Duodenal mucosa (tissue), 2 donors: Measurements from ENCODE around the gene LRMDA.

Experiments
- H3K27ac ChIP-seq: one replicate; pipeline ENCODE4 v1.7.0; 2013; ENCODE audit warnings: low read depth, low read length
- H3K27me3 ChIP-seq, 2 donors: one replicate each; pipeline ENCODE4 v1.7.0; 2013; ENCODE audit warnings: low read length in 2 of 2, control low read depth in 1 of 2; ENCODE audit not compliant: insufficient read depth in 2 of 2, control insufficient read depth in 1 of 2
- H3K36me3 ChIP-seq, 2 donors: one replicate each; pipeline ENCODE4 v1.7.0; 2013; ENCODE audit warnings: low read length in 2 of 2, control low read depth in 1 of 2; ENCODE audit not compliant: insufficient read depth in 2 of 2, control insufficient read depth in 1 of 2
- H3K4me1 ChIP-seq, 2 donors: one replicate each; pipeline ENCODE4 v1.7.0; 2013; ENCODE audit warnings: low read length in 2 of 2, control low read depth in 1 of 2; ENCODE audit not compliant: insufficient read depth in 2 of 2, control insufficient read depth in 1 of 2
- H3K4me3 ChIP-seq, 2 donors: one replicate each; pipeline ENCODE4 v1.7.0; 2013; ENCODE audit warnings: low read length in 2 of 2, low read depth in 1 of 2
- H3K9ac ChIP-seq, 2 donors: one replicate each; pipeline ENCODE4 v1.7.0; 2013; ENCODE audit warnings: low read length in 2 of 2, low read depth in 1 of 2
- H3K9me3 ChIP-seq, 2 donors: one replicate each; pipeline ENCODE4 v1.7.0; 2013; ENCODE audit warnings: low read length in 2 of 2, control low read depth in 1 of 2; ENCODE audit not compliant: control insufficient read depth in 1 of 2

The LRMDA gene

GRCh38 chr10:76268954-76269353, 837.5 kb downstream of the LRMDA start:
- Histone ChIP-seq H3K9me3 (no peaks in the 10 kb centered on the region), H3K36me3 (no peaks in the 10 kb centered on the region), H3K4me1 (no peaks in the 10 kb centered on the region), H3K27me3 (no peaks in the 10 kb centered on the region), H3K9ac (no peak overlapping the region), H3K27ac (no peak overlapping the region), H3K4me3 (no peak overlapping the region)

- no peaks in the 10 kb centered on the region for H3K27me3 ChIP-seq
- no peaks in the 10 kb centered on the region for H3K36me3 ChIP-seq
- H3K27ac ChIP-seq = no peak overlapping the region
- no peak overlapping the region for H3K4me3 ChIP-seq
- no peak overlapping the region for H3K9ac ChIP-seq
- H3K9me3 ChIP-seq = peaks cover 3 to 5% of the 10 kb centered on the region in 2 donors
- H3K4me1 ChIP-seq = no peaks in the 10 kb centered on the region
Measured at GRCh38 chr10:76270464-76270863, 839.0 kb downstream of the LRMDA start.

DNA sequence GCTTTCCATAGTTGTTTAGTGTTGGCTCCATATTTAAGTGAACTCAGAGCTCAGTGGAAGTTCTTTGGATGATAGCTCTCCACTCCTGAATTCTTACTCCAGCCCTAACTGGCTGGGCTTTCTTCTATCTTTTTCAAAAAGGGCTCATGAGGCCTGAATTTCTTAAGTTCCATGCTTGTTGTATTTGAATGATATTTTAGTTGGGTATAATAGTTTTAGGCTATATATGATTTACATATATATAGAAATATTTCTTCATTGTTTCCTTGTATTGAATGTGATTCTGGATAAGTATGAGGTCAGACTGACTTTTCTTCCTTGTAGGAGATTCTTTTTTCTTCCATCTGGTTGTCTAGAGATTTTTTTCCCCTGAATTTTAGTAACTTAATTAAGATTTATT, 843.5 kb downstream of the LRMDA start:
- H3K9me3 ChIP-seq = peaks cover 3 to 12% of the 10 kb centered on the region in 2 donors
- peaks cover 3 to 13% of the 10 kb centered on the region in 2 donors for H3K4me1 ChIP-seq
- no peak overlapping the region for H3K9ac ChIP-seq
- H3K27me3 ChIP-seq = no peaks in the 10 kb centered on the region
- H3K27ac ChIP-seq = no peak overlapping the region
- H3K36me3 ChIP-seq = no peaks in the 10 kb centered on the region
- H3K4me3 ChIP-seq = no peak overlapping the region

DNA sequence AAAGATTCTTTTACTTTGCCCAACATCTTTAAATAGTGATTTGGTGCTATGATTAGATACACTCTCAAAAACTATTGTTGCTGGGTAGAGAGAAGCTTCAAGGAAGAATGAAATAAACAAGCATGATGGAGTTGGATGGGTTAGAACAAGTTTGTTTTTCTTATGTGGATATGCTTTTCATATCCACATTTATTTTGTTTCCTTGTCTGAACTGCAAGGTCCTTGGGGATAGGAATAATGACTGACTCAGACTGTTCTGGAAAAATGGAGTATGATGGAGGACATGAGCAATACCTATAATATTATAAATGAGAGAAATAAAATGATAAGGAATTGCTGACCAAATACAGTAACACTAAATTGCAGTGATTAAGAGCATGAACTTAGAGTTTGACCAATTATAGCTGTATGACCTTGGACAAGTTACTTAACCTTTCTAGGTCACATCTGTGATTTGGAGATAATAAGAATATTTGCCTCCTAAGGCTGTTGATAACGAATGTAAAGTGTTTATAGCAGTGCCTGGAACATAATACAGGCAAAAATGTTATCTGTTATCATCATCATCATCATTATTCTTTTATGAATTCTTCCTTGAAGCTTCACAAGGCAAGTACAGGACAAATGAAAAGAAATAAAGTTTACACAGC, 847.5 kb downstream of the LRMDA start:
- peaks cover 3 to 12% of the 10 kb centered on the region in 2 donors for H3K9me3 ChIP-seq
- H3K4me1 ChIP-seq = peaks cover 20 to 39% of the 10 kb centered on the region in 2 donors
- H3K27ac ChIP-seq = no peak overlapping the region
- H3K27me3 ChIP-seq = no peaks in the 10 kb centered on the region
- H3K4me3 ChIP-seq = no peak overlapping the region
- H3K36me3 ChIP-seq = no peaks in the 10 kb centered on the region
- H3K9ac ChIP-seq = no peak overlapping the region

DNA sequence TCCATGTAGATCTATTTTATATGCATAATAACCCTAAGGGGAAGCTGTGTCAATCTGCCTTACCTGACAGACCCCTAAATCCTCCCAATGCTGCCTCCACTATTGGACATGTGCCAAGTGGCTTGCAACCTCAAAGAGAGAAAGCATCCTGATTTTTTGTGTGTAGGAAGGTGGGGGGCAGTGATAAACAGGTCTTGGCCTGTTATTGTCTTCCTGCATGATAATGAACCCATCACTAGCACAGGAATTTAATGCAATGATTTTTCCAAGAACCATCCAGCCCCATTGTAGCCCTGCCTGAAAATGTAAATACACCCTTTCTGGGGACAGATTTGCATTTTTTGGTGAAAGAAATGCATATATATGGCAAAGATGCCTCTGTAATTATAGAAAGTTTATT, 850.2 kb downstream of the LRMDA start:
- H3K27ac ChIP-seq = no peak overlapping the region

DNA sequence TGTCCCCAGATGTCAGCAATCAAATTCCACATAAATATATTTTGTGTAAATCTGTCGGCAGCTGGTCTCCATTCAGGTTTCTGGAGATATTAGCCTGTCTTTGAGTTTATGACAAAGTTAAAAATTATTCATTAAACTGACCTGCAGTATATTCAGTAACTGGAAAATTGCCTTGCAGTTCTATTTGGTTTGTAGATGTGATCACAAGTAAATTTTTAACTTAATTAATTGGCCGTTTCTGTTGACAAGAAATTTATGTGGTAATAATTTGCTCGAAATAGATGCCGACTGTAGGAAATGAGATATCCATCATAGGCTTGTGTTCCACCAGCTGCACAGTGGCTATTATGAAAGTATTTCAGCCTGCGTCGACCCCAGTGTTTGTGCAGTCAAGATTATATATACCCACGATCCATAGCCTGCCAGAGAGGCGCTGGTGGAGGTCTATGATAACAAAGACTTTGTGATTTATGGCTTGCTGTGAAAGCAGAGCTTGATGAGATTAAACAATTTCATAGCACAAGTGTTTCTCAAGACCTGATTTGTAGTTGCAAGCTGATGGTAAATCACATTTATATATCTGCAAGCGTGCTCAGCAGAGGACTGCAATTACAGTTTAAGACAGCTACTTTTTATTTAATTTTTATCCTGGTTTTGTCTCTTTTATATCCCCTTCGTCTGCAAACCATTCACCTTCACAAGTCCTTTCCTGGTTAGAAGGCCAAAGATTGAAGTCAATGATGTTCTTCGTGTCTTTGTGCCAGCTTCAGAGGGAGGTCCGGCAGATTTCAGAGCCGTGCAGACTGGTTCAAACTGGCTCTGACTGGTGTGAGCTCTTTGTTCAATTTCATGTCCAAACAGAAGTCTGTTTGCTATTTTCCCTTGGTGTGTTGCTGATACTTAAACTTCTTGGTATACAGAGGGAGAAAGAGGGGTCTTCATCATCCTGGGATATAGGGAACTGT, 850.9 kb downstream of the LRMDA start:
- peak overlapping the region in 1 of 2 donors; percentile 2 for H3K4me3 ChIP-seq
- no peaks in the 10 kb centered on the region for H3K27me3 ChIP-seq
- no peaks in the 10 kb centered on the region for H3K36me3 ChIP-seq
- no peaks in the 10 kb centered on the region for H3K9me3 ChIP-seq
- H3K4me1 ChIP-seq = peaks cover 20 to 41% of the 10 kb centered on the region in 2 donors
- H3K9ac ChIP-seq = no peak overlapping the region
- no peak overlapping the region for H3K27ac ChIP-seq

More for the DNA sequence above, 850.2 kb downstream of the LRMDA start:
- no peaks in the 10 kb centered on the region for H3K27me3 ChIP-seq
- no peak overlapping the region for H3K9ac ChIP-seq
- H3K4me1 ChIP-seq = peaks cover 20 to 41% of the 10 kb centered on the region in 2 donors
- no peak overlapping the region for H3K4me3 ChIP-seq
- no peaks in the 10 kb centered on the region for H3K36me3 ChIP-seq
- no peaks in the 10 kb centered on the region for H3K9me3 ChIP-seq

- Histone ChIP-seq H3K27ac (no peak overlapping the region), H3K9ac (no peak overlapping the region), H3K9me3 (no peaks in the 10 kb centered on the region), H3K27me3 (no peaks in the 10 kb centered on the region), H3K4me3 (no peak overlapping the region), H3K36me3 (no peaks in the 10 kb centered on the region), H3K4me1 (peaks cover 17 to 28% of the 10 kb centered on the region in 2 donors)
Measured at GRCh38 chr10:76284351-76284750, 852.9 kb downstream of the LRMDA start.

DNA sequence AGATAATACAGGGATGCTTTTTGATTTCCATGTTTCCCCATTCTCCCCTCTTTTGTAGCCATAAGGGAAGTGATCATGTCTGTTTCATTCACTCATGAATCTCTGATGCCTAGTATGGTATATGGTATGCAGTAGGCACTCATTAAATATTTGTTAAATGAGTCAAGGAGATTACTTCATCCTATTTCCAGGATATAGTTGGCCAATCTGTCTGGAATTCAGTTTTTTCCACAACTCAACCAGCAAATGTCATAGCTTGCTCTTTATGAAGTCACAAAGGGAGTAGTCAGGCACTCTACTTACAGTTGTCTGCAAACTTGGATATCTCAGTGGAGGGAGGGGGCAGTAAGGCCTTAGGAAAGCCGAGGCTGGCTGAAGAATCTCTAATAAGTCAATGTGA, 853.6 kb downstream of the LRMDA start:
- Histone ChIP-seq H3K9me3 (no peaks in the 10 kb centered on the region), H3K27ac (no peak overlapping the region), H3K4me3 (no peak overlapping the region), H3K4me1 (peaks cover 17 to 28% of the 10 kb centered on the region in 2 donors), H3K36me3 (no peaks in the 10 kb centered on the region), H3K27me3 (no peaks in the 10 kb centered on the region), H3K9ac (no peak overlapping the region)

DNA sequence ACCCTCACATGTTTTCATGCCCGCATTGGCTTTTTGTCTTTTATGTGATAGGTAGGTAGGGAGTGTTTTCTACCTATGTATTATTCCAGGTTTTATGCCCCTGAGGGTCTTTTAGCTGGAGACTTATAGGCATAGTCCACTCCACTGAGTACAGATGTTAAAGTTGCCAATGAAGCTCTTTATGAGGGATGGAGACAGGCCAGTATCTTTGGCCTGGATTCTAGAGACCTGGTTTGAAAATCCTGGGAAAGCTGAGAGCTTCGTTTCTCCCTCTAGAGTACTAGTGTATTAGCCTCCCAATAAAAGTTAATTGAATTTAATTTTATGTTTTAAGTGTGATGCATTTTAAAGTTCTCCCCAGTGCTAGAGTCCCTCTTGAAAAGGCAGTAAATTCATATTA, 854.1 kb downstream of the LRMDA start:
- Histone ChIP-seq H3K9ac (no peak overlapping the region), H3K27me3 (no peaks in the 10 kb centered on the region), H3K4me3 (no peak overlapping the region), H3K9me3 (no peaks in the 10 kb centered on the region), H3K36me3 (no peaks in the 10 kb centered on the region), H3K4me1 (peaks cover 17 to 28% of the 10 kb centered on the region in 2 donors), H3K27ac (no peak overlapping the region)

DNA sequence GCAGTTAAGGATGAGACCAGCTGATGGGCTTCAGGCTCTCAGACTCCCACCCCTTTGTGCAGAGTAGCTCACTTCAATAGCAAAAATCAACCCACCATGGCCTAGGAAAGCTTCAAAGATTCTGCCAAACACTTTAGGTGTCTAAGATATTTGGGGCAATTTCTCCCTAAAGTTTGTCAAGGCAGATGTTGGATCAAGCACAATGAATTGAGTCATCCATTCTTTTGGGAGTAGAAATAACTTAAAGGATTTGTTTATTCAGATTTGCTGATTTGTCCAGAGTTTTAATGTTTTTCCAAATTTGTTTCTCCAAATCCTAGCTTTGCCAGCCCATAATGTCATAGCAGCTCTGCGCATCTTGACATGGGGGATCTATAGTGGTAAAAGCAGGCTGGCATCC, 855.1 kb downstream of the LRMDA start:
- Histone ChIP-seq H3K4me3 (no peak overlapping the region), H3K9me3 (no peaks in the 10 kb centered on the region), H3K27ac (no peak overlapping the region), H3K9ac (no peak overlapping the region), H3K27me3 (no peaks in the 10 kb centered on the region), H3K36me3 (no peaks in the 10 kb centered on the region), H3K4me1 (peaks cover 13 to 19% of the 10 kb centered on the region in 2 donors)
